ENCODE data around the gene TTLL11. TPM values are rescaled to one million over a fixed set of nuclear protein-coding genes. Genes with fewer than 3 reads are reported as not detected.

TTLL11 gene
- total and polyA plus RNA-seq, 2 experiments from 2014 or later = 5.5 to 7.6 TPM

GRCh38 chr9:121827251-121827967 lies 265.7 kb downstream of the TTLL11 start:
- Histone ChIP-seq H3K27me3 (no peaks in the 10 kb centered on the region), H4K20me1 (ENCODE audit: insufficient read depth, poor library complexity, severe bottlenecking) (no peaks in the 10 kb centered on the region), H3K79me2 (no peaks in the 10 kb centered on the region), H3K4me1 (ENCODE audit: insufficient read depth) (peaks cover 5% of the 10 kb centered on the region), H3K4me2 (no peak overlapping the region), H2AFZ (no peak overlapping the region), H3K9me2 (replicated peaks; ENCODE audit: insufficient read depth) (no peaks in the 10 kb centered on the region), H3K4me3 (no peak overlapping the region), H3K36me3 (replicated peaks; ENCODE audit: insufficient read depth, low read depth) (no peaks in the 10 kb centered on the region), H3K9me3 (ENCODE audit: low read depth) (no peaks in the 10 kb centered on the region), H3K27ac (no peak overlapping the region)
- TF ChIP-seq EZH2 (IDR thresholded peaks at IDR 0.05; ENCODE audit: borderline replicate concordance) (no peak), EZH2phosphoT487 (IDR thresholded peaks at IDR 0.05; ENCODE audit: low read depth, severe bottlenecking, unreplicated experiment) (no peak), CTCF (IDR thresholded peaks at IDR 0.05; ENCODE audit: poor library complexity) (no peak)
- WGBS (ENCODE audit: low lambda C conversion rate, missing lambda C conversion rate) = 93% methylated on average over 17 of the region's 17 CpGs
- DNase-seq (ENCODE audit: low spot score) = no peak

GRCh38 chr9:121826711-121827110 lies 266.4 kb downstream of the TTLL11 start:
- H3K9me2 ChIP-seq (replicated peaks; ENCODE audit: insufficient read depth) = no peaks in the 10 kb centered on the region
- no peak overlapping the region for H3K4me2 ChIP-seq
- no peaks in the 10 kb centered on the region for H3K27me3 ChIP-seq
- H3K4me1 ChIP-seq (ENCODE audit: insufficient read depth) = peaks cover 5% of the 10 kb centered on the region
- H3K36me3 ChIP-seq (replicated peaks; ENCODE audit: insufficient read depth, low read depth) = no peaks in the 10 kb centered on the region
- no peaks in the 10 kb centered on the region for H4K20me1 ChIP-seq (ENCODE audit: insufficient read depth, poor library complexity, severe bottlenecking)
- no peak overlapping the region for H2AFZ ChIP-seq
- 95% methylated on average over 7 of the region's 7 CpGs for WGBS (ENCODE audit: low lambda C conversion rate, missing lambda C conversion rate)
- no peak overlapping the region for H3K27ac ChIP-seq
- TF ChIP-seq EZH2 (IDR thresholded peaks at IDR 0.05; ENCODE audit: borderline replicate concordance) = no peak
- TF ChIP-seq EZH2phosphoT487 (IDR thresholded peaks at IDR 0.05; ENCODE audit: low read depth, severe bottlenecking, unreplicated experiment) = no peak
- TF ChIP-seq CTCF (IDR thresholded peaks at IDR 0.05; ENCODE audit: poor library complexity) = no peak
- H3K9me3 ChIP-seq (ENCODE audit: low read depth) = no peaks in the 10 kb centered on the region
- no peak overlapping the region for H3K4me3 ChIP-seq
- DNase-seq (ENCODE audit: low spot score) = no peak
- H3K79me2 ChIP-seq = no peaks in the 10 kb centered on the region

GRCh38 chr9:121825031-121825691 lies 267.9 kb downstream of the TTLL11 start:
- Histone ChIP-seq H3K9me3 (ENCODE audit: low read depth) (no peaks in the 10 kb centered on the region), H3K4me2 (no peak overlapping the region), H2AFZ (no peak overlapping the region), H3K4me1 (ENCODE audit: insufficient read depth) (peaks cover 6% of the 10 kb centered on the region), H4K20me1 (ENCODE audit: insufficient read depth, poor library complexity, severe bottlenecking) (no peaks in the 10 kb centered on the region), H3K79me2 (no peaks in the 10 kb centered on the region), H3K36me3 (replicated peaks; ENCODE audit: insufficient read depth, low read depth) (no peaks in the 10 kb centered on the region), H3K27ac (no peak overlapping the region), H3K4me3 (no peak overlapping the region), H3K9me2 (replicated peaks; ENCODE audit: insufficient read depth) (no peaks in the 10 kb centered on the region), H3K27me3 (no peaks in the 10 kb centered on the region)
- TF ChIP-seq CTCF (IDR thresholded peaks at IDR 0.05; ENCODE audit: poor library complexity) (no peak), EZH2phosphoT487 (IDR thresholded peaks at IDR 0.05; ENCODE audit: low read depth, severe bottlenecking, unreplicated experiment) (no peak), EZH2 (IDR thresholded peaks at IDR 0.05; ENCODE audit: borderline replicate concordance) (no peak)
- WGBS (ENCODE audit: low lambda C conversion rate, missing lambda C conversion rate) = 62% methylated on average over 12 of the region's 12 CpGs
- no peak for DNase-seq (ENCODE audit: low spot score)

Data from hepatocyte (in vitro differentiated cells).